ENCODE measurements around the gene PDGFA.

PDGFA gene

GRCh38 chr7:480531-481218 is 39.0 kb downstream of the PDGFA start:
- TF ChIP-seq CTCF (IDR thresholded peaks at IDR 0.05; ENCODE audit: low read depth, low read length, missing control alignments) = no peak
- H3K4me3 ChIP-seq (replicated peaks; ENCODE audit: low read depth, low read length) = no peak overlapping the region
- no peak for DNase-seq (ENCODE audit: extremely low read depth, low read depth)

- H3K4me3 ChIP-seq (replicated peaks; ENCODE audit: low read depth, low read length) = no peak overlapping the region
- DNase-seq (ENCODE audit: extremely low read depth, low read depth) = no peak
- TF ChIP-seq CTCF (IDR thresholded peaks at IDR 0.05; ENCODE audit: low read depth, low read length, missing control alignments) = no peak
Measured at GRCh38 chr7:479948-480499, 39.6 kb downstream of the PDGFA start.

GRCh38 chr7:479115-479947 is 40.3 kb downstream of the PDGFA start:
- no peak overlapping the region for H3K4me3 ChIP-seq (replicated peaks; ENCODE audit: low read depth, low read length)
- TF ChIP-seq CTCF (IDR thresholded peaks at IDR 0.05; ENCODE audit: low read depth, low read length, missing control alignments) = no peak
- no peak for DNase-seq (ENCODE audit: extremely low read depth, low read depth)

GRCh38 chr7:477626-478220 is 41.9 kb downstream of the PDGFA start:
- TF ChIP-seq CTCF (IDR thresholded peaks at IDR 0.05; ENCODE audit: low read depth, low read length, missing control alignments) = no peak
- H3K4me3 ChIP-seq (replicated peaks; ENCODE audit: low read depth, low read length) = no peak overlapping the region
- DNase-seq (ENCODE audit: extremely low read depth, low read depth) = no peak

GRCh38 chr7:476736-477360 is 42.8 kb downstream of the PDGFA start:
- DNase-seq (ENCODE audit: extremely low read depth, low read depth) = no peak
- no peak overlapping the region for H3K4me3 ChIP-seq (replicated peaks; ENCODE audit: low read depth, low read length)
- no peak for TF ChIP-seq CTCF (IDR thresholded peaks at IDR 0.05; ENCODE audit: low read depth, low read length, missing control alignments)

GRCh38 chr7:475951-476441 is 43.6 kb downstream of the PDGFA start:
- no peak for TF ChIP-seq CTCF (IDR thresholded peaks at IDR 0.05; ENCODE audit: low read depth, low read length, missing control alignments)
- no peak overlapping the region for H3K4me3 ChIP-seq (replicated peaks; ENCODE audit: low read depth, low read length)
- DNase-seq (ENCODE audit: extremely low read depth, low read depth) = no peak
